GM18861 (cell line): ENCODE data around the gene FAM171A2.

Experiments
- ATAC-seq: cut with Tn5 transposase; IDR thresholded peaks from one replicate; pipeline ENCODE4 v1.9.1; 2021; ENCODE audit not compliant: unreplicated experiment

The FAM171A2 gene

GRCh38 chr17:44324571-44325275 is 38.9 kb downstream of the FAM171A2 start, which contains the start of gene SLC25A39:
SLC25A39 (minus strand) TSS chr17:44324823; CDS start chr17:44323562, 1,261 bp downstream.
- ATAC-seq: peak; percentile 69

- ATAC-seq: no peak
These were observed 39.5 kb downstream of the FAM171A2 start for GRCh38 chr17:44324092-44324570.

GRCh38 chr17:44323359-44324091 is 40.1 kb downstream of the FAM171A2 start:
- ATAC-seq: no peak

- ATAC-seq: no peak
These were observed 41.3 kb downstream of the FAM171A2 start for GRCh38 chr17:44322236-44322895.

- ATAC-seq: no peak
These were observed 42.2 kb downstream of the FAM171A2 start for GRCh38 chr17:44321246-44322120.

DNA sequence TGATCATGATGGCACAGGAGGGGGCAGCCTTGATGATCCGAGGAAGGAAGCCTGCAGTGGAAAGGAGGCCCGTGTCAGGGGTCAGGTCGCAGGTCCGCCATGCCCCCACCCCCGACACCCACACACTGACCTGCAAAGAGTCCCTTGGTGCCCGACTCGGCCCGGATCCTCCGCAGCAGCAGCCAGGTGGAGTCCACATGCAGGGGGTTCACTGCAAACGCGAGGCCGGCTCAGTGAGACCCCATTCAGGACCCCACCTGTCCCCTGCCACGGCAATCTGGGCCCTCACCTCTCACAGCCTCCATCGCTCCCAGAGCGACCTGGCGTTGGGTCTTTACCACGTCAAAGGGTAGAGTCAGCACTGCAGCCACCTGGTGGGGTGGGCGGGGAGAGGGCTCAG is 43.6 kb downstream of the FAM171A2 start:
- ATAC-seq: no peak

- ATAC-seq: no peak
These were observed 45.4 kb downstream of the FAM171A2 start for GRCh38 chr17:44318077-44318892.

DNA sequence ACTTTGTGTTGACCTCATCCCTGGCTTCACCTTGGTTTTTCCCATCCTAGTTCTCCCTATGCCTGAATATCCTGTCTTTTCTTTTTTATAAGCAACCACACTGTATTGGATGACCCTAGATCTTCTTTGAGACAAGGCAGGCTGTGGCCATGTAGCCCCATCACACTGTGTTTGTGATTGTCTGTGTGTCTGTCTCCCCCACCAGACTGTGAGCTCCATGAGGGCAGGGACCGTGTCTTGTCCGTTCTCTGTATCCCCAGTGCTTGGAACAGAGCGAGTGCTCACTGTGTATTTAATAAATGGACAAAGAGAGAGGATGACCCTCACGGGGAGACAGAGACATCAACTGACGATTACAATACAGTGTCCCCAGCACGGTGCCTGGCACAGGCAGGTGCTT is 46.1 kb downstream of the FAM171A2 start:
- ATAC-seq: no peak

DNA sequence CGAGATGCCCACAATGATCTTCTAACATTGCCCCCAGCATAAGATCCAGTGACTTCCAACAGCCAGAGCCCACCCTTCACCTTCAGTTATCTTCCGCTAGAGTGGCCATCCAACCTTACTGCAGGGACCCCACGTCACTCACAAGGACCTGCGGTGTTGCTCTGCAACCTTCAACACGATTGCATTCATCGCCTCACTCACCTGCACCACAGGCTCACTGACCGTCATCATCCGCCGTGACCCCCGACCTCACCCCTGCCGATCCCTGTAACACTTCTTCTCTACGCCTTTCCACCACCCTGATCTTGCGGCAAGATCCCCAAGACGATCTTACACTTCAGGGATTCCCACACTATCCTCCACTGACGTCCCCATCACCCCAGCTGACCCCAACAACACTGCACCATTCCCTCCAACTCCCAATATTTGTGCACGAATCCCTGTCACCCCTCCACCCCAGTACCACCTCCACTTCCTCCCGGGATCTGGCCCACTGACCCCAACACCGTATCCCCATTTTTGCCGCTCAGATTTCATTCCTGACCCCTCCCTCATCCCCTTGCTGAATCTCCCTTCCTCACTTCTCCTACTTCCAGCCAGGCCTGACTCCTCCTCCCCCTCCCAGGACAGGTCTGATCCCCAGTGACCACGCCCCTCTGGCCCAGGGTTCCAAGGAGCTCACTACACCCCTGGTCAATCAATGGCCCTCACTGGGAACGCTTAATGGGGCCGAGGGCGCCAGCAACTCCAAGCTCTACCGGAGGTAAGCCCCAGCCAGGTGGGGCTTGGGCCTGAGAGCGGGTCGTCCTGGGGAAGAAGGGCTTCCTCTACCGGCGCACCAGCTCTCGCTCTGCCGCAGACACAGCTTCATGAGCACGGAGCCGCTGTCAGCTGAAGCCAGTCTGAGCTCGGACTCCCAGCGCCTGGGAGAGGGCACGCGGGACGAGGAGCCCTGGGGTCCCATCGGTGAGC is 47.6 kb downstream of the FAM171A2 start:
- ATAC-seq: no peak

DNA sequence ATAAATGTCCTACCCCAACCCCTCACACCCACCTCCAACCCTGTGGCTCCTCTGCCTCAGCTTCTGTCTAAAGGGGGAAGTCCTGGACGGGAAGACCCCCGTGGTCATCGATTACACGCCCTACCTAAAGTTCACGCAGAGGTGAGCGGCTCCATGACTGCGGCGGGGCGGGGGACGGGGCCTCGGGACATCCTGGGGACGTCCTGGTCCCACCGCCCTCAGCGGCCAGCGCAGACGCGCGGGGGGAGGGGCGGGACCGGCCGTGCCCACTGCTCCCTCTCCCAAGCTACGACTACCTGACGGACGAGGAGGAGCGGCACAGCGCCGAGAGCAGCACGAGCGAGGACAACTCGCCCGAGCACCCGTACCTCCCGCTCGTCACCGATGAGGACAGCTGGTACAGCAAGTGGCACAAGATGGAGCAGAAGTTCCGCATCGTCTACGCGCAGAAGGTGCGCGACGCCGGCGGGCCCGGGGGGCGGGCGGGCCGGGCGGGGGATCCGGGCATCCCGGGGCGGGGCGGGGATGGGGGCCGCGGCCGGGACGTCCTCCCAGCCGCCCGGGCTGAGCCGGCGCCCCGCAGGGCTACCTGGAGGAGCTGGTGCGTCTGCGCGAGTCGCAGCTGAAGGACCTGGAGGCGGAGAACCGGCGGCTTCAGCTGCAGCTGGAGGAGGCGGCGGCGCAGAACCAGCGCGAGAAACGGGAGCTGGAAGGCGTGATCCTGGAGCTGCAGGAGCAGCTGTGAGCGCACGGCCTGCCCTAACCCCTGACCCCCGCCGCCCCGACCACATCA is 48.6 kb downstream of the FAM171A2 start:
- no peak for ATAC-seq

DNA sequence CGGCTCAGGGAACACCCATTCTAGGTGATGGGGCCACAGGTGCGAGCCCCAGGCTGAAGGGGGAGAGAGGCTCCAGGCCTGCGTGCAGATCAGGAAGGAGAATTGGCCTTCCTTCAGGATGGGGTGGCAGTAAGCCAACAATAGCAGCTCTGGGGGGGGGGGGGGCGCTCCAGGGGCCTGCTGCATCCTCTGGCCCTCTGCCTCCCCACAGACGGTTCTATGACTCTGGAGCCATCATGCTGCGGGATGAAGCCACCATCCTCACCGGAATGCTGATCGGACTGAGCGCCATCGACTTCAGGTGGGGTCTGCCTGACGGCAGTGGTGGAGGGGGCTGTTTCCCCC is 49.2 kb downstream of the FAM171A2 start:
- ATAC-seq: no peak

- no peak for ATAC-seq
These were observed 49.6 kb downstream of the FAM171A2 start for GRCh38 chr17:44314031-44314430.

GRCh38 chr17:44312396-44313104 is 51.1 kb downstream of the FAM171A2 start:
- no peak for ATAC-seq

DNA sequence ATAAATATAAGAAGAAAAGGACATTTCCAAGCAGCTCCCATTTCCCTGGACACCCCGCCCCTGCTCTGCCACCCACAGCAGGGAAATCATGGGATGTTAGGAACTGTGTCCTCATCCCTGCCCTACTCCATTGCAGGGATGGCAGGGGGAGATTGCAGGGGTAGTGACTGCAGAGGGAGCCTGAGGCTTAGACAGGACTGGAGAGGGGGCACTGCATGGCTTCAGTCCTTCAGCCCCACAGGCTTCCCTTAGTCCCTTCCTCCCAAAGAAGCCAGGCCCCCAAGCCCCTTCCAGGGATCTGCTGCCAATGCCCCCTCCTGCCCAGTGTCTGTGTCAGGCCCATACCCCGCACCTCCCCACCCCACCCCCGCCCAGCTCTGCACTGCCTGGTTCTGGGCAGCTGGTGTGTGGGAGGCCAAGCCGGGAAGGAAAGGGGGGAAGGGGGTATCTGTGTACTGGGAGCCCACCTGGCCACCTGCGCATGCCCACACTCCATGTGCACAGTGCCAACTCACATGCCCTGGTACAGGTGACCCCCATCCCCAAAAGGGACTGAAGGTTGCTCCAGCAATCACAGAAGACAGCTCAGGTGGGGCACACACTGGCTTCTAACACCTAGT is 52.0 kb downstream of the FAM171A2 start:
- no peak for ATAC-seq

DNA sequence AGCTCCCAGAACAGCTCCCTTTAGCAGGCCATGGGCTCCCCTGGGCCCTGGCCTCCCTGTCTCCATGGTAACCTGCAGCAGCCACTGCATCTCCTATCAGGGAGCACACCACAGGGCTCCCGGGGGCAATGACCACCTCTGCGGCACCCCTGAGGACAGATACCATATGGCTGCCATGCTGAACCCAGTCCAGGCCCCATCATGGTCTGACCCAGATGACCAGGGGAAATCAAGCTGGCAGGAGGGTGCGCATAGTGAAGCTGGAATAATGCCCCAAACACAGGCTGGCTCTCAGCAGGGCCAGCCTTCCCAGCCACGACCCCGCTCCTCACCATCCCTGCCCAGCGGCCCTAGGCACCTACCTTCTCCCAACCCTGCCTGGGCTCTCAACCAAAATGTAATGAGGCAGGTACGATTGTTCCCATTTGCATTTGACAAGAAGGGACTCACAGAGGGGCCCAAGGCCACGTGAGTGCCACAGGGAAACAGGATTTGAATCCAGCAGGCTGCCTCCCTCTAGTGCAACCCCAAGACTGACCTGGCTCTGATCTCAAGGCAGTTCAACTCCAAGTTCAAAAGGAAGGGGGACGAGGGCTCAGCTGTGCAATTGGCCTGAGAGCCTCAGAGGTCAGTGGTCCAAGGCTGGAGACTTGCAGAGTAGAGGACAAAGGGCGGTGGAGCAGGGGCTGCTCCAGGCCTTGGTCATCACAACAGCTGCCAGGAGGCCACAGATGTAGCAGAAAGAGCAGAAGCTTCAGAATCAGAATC is 52.9 kb downstream of the FAM171A2 start:
- no peak for ATAC-seq

GRCh38 chr17:44310188-44310587 is 53.5 kb downstream of the FAM171A2 start:
- ATAC-seq: no peak
